Measurements from ENCODE around the gene ALKBH5.

The ALKBH5 gene

DNA sequence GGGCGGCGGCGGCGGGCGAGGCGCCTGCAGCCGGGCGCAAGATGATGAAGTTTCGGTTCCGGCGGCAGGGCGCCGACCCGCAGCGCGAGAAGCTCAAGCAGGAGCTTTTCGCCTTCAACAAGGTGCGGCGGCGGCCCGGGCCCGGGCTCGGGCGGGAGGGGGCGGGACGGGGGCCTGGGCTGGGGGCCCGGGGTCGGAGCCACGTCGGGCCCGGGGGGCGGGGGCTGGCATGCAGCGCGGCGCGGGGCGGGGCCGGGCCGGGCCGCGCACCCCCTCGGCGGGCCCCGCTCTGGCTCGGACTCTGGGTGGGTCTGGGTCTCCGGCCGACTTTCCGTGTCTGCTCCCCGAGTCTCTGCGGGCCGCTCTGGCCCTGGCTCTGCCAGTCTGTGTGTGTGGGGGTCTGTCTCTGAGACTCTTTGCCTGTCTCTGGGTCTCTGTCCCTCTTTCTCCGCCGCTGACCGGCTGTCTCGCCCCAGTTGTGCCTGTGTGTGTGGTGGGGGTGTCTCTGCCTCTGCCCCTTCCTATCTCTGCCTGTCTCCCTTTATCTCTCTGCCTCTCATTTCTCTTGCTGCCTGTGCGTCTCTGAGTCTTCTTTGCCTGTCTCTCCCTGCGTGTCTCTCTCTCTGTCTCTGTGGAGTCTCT is 42.1 kb downstream of the ALKBH5 start:
- no peak for DNase-seq

DNA sequence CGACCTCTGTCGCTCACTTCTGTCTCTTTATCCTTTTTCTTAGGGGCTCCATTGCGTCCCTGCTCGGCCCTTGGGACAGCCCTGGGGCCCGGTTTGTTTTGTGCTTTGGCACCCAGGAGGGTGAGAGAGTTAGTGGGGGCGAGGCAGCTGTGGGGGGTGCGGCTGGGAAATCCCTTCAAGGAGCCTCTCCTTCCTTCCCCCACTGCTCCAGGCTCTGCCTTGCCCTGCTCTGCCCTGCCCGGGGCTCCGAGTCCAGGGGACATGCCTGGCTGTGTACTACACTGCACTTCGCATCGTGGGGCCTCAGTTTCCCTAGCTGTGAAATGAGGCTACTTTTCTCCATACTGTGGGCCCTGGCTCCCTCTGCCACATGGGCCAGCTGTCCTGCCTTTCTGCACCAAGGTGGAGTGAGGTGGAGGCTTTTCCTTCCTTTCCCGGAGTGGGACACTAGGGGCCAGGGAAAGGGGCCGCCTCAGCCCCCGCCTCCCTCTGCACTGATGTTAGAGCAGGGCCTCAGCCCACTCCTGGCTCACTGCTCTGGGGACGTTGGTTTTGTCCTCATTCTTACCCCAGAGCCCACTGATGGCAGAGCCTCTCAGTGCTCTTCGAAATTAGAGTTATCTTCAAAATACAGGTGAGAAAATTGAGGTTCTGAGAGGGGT is 42.8 kb downstream of the ALKBH5 start:
- DNase-seq = no peak

DNA sequence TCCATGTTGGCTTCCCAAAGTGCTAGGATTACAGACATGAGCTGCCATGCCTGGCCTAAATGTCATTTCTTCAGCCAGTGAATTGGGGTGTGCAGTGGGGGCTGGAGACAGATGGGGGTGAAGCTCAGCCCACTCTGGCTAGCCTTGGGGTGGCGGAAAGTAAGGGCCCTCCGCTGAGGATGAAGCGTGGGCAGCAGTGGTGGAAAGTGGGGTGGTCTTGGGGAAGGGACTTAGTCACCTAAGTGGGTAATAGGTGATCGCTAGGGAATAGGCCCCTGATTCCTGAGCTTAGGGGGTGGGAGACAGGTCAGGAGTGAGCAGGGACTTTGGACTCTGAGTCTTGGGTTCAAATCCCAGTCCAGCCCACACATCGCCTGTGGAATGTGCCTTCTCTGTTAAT is 44.0 kb downstream of the ALKBH5 start:
- DNase-seq = no peak

DNA sequence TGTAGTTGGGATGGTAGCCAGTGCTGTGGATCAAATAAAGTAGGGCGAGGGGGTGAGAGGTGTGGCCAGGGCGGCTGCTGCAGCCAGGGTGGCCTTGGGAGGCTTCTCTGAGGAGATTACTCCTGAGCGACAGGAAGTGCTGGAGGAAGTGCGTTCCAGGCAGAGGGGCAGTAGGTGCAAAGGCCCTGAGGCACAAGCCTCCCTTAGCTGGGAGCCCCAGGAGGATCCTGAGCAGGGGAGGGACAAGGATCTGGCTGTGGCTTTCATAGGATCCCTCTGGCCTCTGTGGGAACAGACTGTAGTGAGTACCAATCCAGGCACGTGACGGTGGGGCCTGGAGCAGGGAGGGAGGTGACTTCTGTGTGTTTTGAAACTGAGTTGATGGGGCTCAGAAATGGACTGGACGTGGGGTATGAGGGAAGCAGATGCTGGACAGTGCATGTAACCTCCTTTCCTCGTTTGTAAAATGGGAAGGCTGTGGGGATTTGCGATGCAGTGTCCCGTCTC is 44.6 kb downstream of the ALKBH5 start:
- DNase-seq = no peak

DNA sequence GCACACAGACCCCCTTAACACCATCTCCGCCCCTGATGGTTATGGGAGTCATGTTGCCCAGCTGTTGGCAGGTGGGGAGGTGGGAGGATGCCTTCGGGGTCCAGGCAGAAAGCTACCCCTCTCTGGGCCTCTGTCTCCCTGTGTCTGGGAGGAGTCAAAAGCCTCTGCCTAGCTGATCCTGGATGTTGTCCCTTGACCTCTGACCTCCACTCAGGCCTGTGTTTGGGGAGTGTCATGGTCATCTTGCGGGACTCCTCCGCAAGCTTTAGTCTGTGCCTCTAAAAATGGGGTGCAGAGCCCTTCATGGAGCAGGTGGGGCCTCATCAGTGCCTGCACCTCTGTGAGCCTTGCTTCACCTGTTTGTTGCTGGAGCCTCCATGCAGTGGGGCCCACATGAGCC is 45.6 kb downstream of the ALKBH5 start:
- no peak for DNase-seq

DNA sequence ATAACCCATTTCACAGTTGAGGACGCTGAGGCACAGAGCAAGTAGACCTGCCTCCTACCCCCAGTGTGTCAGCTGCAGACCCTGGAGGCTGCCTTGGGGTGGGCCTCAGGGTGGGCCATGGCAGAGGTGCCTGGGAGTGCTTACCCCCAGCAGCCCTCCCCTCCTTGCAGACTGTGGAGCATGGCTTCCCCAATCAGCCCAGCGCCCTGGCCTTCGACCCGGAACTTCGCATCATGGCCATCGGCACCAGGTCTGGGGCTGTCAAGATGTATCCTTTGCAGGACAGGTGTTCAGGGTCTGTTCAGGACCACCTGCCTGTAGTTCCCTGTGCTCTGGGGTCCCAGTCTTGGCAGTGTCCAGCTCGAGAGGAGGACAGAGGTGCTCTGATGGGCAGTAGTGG is 46.1 kb downstream of the ALKBH5 start:
- DNase-seq = no peak

DNA sequence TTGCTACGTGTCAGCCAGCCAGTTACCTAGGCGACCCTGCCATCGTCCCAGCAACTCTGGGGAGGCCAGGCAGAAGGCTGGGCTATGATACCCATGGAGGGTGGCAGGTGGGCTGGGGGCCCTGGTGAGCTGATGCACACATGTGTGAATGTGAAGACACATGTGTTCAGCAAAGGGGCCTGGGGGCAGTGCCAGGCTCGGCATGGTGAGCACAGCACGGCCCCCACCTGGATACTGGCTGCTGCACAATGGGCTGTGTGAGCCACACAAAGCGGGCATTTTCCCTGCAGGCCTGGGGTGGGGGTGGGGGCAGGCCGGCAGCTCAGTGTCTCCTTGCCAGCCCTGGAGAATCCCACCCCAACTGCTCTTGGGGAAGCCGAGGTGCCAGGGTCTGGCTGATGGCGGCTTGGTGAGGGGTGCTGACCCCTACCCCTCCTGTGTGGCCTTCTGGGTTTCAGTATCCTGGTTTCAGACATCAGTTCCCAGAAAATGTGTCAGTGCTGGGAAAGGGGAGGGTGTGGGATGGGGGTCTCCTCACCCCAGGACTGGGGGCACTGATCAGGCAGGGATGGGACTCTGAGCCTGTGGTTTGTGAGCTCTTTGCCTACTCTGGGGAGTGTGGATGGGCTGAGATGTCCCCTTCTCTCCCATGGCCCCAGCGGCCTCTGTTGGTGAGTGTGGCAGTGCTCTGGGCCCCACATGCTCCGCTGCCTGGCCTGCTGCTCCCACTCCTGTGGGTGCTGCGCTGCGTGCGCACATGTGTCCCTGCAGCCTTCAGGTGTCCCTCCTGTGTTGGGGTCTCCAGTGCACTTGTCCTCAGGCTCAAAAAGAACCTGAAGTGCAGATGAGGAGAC is 46.9 kb downstream of the ALKBH5 start:
- DNase-seq = no peak

DNA sequence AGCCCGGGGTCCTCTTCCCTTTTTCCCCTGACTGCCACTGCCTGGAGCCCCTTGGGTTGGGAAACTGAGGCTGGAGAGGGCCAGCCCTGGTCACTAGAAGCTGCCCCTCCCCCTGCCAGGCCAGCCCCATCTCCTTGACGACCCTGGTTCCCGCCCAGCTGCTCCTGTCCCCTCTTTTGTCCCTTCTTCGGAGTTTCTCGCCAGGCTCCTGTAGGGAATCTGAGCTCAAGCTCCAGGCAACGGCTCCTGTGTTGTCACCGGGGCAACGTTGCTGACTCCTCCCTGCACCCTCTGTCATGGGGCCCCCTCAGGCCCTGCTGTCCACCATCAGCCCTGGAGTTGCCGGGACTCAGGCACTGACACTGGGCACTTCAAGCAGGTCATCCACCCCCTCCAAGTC is 47.5 kb downstream of the ALKBH5 start:
- no peak for DNase-seq

DNA sequence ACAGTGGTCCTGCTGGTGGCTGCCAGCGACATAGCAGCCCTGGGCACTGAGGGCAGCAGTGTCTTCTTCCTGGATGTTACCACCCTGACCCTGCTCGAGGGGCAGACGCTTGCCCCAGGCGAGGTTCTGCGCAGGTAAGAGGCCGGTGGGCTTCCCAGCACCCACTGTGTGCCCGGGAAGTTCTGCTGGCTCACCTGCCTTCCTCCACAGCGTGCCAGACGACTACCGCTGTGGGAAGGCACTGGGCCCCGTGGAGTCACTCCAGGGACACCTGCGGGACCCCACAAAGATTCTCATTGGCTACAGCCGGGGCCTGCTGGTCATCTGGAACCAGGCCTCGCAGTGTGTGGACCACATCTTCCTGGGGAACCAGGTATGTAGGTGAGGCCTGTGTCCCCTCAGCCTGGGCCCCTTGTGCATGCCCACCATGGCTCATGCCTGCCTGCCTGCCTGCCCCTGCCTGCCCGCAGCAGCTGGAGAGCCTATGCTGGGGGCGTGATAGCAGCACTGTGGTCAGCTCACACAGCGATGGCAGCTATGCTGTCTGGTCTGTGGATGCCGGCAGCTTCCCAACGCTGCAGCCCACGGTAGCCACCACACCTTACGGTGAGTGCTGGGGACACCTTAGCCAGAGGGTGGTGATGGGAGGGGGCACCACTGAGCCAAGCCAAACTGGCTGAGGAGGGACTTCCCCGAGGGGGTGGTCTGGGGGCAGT is 50.3 kb downstream of the ALKBH5 start:
- DNase-seq = no peak

DNA sequence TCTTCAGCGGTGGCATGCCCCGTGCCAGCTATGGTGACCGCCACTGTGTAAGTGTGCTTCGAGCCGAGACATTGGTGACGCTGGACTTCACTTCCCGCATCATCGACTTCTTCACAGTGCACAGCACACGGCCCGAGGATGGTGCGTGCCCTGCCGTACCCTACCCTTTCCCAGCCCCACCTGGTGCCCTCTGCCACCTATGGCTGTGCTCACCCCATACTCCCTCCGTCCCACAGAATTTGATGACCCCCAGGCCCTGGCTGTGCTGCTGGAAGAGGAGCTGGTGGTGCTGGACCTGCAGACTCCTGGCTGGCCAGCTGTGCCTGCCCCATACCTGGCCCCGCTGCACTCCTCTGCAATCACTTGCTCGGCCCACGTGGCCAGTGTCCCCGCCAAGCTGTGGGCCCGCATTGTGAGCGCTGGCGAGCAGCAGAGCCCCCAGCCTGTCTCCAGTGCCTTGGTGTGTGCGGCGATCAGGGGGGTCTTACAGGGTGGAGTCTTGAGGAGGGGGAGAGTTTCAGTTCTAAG is 51.3 kb downstream of the ALKBH5 start:
- DNase-seq = no peak

DNA sequence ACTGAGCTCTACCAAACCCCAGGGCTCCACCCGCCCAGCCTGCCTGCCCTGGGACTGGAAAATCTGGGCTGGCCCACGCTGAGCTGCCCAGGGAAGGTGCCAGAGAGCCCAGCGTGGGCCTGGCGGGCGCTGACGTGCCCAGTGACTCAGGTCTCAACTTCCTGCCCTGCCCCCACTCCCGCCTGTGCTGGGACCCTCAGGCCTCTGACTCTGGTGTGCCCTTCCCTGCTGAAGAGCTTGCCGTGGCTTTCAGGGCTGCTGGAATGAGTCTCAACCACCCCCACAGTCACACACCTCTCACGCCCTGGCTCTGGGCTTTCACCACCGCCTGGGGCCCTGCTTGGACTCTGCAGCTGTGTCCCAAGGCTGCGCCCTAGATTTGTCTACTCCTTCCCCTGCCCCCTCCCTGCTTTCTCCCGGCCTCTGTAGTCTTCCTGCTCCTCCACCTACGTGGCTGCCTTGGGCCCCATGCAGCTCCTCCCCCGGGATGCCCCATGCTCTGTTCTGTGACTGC is 52.2 kb downstream of the ALKBH5 start:
- no peak for DNase-seq

DNA sequence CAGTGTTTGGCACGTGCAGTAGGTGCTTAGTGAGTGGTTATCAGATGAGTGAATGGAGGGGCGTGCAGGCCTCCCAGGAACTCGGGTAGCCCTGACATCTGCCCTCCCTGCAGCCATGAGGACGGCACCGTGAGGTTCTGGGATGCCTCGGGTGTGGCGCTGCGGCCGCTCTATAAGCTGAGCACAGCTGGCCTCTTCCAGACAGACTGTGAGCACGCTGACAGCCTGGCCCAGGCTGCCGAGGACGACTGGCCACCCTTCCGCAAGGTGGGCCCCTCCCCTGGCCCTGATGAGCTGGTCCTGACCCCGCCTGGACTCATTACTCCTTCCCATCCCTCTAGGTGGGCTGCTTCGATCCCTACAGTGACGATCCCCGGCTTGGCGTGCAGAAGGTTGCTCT is 52.9 kb downstream of the ALKBH5 start:
- no peak for DNase-seq

DNA sequence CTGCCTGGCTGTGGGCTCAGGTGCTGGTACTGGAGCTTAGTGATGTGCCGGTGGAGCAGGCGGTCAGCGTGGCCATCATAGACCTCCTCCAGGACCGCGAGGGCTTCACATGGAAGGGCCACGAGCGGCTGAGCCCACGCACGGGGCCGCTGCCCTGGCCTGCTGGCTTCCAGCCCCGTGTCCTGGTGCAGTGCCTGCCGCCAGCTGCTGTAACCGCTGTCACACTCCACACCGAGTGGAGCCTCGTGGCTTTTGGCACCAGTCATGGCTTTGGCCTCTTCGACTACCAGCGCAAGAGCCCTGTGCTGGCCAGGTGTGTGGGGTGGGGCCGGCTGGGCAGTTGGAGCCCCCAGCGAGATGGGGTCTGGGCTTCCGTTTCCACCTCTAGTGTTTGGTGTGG is 53.8 kb downstream of the ALKBH5 start:
- DNase-seq = no peak

DNA sequence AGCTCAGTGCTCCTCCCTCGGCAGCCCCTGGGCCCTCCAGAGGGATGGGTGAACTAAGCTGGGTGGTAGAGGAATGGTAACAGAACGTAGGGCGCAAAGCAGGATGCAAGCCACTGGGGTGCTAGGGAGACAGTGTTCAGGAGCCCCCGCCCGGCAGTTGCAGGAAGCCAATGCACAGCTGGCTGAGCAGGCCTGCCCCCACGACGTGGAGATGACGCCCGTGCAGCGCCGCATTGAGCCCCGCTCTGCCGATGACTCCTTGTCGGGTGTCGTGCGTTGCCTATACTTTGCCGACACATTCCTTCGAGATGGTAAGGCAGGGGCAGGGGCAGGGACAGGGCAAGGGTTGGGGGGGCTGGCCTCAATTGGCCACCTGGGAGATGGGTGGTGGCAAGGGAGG is 54.7 kb downstream of the ALKBH5 start:
- DNase-seq = no peak

DNA sequence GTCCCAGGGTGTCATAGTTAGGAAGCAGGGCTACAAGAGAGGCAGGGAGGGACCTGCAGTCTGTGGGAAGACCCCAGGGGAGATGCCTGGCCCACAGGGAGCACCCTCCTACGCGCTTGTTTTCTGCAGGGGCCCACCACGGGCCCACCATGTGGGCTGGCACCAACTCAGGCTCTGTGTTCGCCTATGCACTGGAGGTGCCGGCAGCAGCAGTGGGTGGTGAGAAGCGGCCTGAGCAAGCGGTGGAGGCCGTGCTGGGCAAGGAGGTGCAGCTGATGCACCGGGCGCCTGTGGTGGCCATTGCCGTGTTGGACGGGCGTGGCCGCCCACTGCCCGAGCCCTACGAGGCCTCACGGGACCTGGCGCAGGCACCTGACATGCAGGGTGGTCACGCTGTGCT is 56.8 kb downstream of the ALKBH5 start:
- no peak for DNase-seq

DNA sequence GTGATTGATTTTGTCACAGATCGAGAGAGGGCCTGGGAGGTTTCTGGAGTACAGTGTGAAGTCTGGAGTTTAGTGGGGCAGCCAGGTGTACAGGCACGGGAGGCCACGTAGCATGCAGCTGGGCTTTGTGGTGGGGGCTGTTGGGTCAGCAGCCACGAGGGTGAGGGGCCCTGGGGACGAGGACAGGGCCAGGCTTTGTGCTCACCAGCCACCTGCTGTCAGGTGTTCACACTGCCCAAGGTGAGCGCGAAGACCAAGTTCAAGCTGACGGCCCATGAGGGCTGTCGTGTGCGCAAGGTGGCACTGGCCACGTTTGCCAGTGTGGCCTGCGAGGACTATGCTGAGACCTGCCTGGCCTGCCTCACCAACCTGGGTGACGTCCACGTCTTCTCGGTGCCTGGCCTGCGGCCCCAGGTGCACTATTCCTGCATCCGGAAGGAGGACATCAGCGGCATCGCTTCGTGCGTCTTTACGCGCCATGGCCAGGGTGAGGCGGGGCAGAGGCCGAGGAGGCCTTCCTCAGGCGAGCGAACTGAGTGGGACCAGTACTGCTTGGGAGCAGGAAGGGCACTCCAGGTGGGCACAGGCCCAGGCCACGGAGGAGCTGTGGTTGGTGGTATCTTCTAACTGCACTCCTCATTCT is 57.7 kb downstream of the ALKBH5 start:
- DNase-seq = no peak

DNA sequence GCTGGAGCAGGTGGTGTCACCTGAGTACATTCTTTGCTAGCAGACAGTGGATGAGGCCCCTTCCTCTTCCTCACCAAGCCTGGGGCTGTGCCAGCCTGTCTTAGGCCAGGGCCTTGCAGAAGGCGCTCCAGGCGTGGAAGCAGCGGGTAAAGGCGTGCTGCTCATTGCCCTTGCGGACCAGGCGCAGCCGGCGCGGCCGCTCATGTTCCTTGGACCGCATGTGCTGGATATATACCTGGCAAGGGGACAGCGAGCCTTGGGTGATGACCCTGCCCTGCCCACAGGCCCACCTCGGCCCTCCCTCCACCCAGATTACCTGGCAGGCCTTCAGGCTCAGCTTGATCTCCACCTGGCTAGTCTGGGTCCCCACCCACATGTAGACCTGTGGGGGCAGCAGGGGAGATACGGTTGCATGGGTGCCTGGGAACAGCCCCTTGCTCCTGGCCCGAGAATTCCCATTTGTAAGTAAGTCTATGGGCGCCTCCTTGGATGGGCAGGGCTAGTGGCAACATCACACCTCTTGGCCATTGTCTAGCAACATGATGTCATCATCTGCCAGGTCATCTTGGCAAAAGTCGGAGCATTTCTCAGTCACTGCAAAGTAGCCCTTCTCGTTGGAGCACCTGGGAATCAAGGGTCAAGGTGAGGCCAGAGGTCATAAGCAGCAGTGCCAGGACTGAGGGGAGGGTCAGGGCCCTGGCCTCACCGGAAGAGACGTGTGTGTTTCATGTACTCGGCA is 61.6 kb downstream of the ALKBH5 start:
- no peak for DNase-seq

DNA sequence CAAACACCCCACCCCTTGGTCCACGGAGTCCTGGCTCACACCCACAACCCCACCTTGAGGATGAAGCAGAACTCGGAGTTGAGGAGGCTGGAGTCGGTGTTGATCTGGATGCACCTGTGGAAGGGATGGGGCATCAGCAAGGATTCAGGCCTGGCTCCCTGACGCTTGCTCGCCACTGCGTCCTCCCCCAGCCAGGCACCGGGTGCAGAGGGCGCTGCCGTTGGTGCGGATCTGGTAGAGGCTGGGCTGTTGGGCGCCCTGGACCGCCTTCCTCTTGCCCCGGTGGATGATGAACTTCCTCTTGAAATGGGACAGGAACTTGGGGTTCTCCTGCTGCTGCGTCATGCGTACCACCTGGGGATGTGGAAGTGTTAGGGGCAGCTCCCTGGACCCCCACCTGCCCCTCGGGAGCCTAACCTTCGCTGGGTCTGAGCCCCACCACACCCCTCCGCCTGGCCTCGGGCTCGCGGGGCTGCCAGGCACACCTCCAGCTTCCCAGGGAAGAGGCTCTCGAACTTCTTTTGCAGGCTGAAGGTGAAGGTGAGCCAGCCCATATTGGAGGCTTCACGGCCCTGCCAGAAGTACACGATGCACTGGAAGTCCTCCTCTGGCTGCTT is 62.6 kb downstream of the ALKBH5 start:
- DNase-seq = no peak

DNA sequence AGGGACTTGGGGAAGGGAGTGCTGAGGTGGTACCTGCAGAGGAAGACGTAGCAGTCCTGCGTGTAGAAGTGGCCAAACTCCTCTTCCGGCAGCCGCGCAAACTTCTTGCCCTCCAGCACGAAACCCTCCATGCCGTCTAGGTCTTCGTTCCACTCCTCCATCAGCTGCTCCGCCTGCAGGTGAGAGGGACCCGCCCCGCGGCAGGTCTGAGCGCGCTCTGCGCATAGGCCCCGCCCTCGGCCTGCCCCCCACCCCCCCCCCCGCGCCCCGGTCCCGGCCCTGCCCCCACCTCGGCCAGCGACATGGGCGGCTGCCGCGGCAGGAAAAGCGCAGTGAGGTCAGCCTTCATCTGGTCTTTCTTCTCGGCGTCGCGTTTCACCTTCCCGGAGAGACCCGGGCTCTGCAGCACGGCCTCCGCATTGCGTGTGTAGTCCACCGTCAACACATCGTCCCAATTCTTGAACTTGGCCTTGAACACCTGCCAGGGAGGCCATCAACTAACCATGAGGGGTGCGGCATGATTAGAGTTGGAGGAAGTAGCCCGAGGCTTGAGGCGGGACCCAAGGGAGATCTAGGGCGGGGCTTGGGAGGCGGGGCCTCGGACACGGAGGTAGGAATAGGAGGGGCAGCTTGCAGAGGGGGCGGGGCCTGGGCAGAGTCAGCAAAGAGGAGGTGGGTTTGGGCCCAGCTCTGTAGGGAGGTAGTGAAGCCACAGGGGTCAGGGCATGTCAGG is 63.4 kb downstream of the ALKBH5 start:
- DNase-seq = no peak

DNA sequence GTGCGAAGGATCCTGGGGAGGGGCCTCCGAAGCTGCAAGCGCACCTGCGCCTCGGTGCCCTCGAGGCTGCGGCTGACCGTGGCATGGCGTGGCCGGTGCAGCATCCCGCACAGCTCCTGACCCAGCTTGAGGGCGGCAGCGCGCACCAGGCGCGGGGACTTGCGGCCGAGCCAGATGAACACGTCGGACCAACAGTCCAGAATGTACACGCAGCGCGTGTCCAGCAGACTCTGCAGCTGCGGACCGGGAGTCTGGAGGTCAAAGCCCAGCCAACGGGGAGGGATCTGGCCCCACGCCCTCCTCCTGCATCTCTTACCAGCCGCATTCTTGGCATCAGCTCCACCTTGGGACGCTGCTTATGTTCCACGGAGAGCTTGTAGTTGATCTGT is 64.0 kb downstream of the ALKBH5 start:
- DNase-seq = no peak
